IMR-90 (cell line): ENCODE results near the gene CCDC170. TPM values are rescaled to one million over a fixed set of nuclear protein-coding genes. Genes with fewer than 3 reads are reported as not detected.

Source experiments
- ATAC-seq: fragments of 200-7000 bp; cut with Tn5 transposase; 2 replicates; pipeline ENCODE4 v1.9.1; 2020; ENCODE audit warnings: low read depth, mild to moderate bottlenecking, moderate library complexity
- BruUV-seq: library from RNA; stranded (reverse); fragments of 400-500 nt; replicated peaks from 2 replicates; lab custom pipeline; 2021; lab: Mats Ljungman, UMichigan
- CTCF ChIA-PET: fragments of 300-600 bp; formaldehyde crosslinking; extraction: SDS; loops from one replicate; lab custom pipeline; 2021; ENCODE audit warnings: antibody characterized with exemption; lab: Yijun Ruan, JAX
- POLR2A ChIA-PET: fragments of 300-600 bp; sonication (Branson Sonifier 250); formaldehyde crosslinking; loops from one replicate; lab custom pipeline; 2022; ENCODE audit warnings: antibody characterized with exemption; ENCODE audit not compliant: unreplicated experiment; lab: Charles Lee
- DNase-seq: peaks from one replicate; pipeline ENCODE4 v3.0.0; 2013
- H2AFZ ChIP-seq: replicated peaks from 2 replicates; pipeline ENCODE3; 2013; ENCODE audit warnings: low read length, mild to moderate bottlenecking; ENCODE audit not compliant: poor library complexity
- H2AK5ac ChIP-seq: 2 replicates; pipeline ENCODE4 v1.6.1; 2013; ENCODE audit warnings: low read depth, low read length, inconsistent platforms
- H2AK9ac ChIP-seq: replicated peaks from 2 replicates; pipeline ENCODE3; 2013; ENCODE audit warnings: mild to moderate bottlenecking, low read depth, low read length, moderate library complexity; ENCODE audit not compliant: poor library complexity
- H2BK120ac ChIP-seq: 2 replicates; pipeline ENCODE4 v1.6.1; 2013; ENCODE audit warnings: low read depth, low read length, inconsistent platforms
- H2BK15ac ChIP-seq: 3 replicates; pipeline ENCODE4 v1.6.1; 2013; ENCODE audit warnings: low read depth, low read length, inconsistent platforms
- H2BK20ac ChIP-seq: 2 replicates; pipeline ENCODE4 v1.6.1; 2013; ENCODE audit warnings: low read depth, mild to moderate bottlenecking, inconsistent platforms, low read length, moderate library complexity
- H2BK5ac ChIP-seq: 2 replicates; pipeline ENCODE4 v1.6.1; 2013; ENCODE audit warnings: mild to moderate bottlenecking, low read depth, low read length, inconsistent platforms; ENCODE audit not compliant: poor library complexity, severe bottlenecking
- H3K14ac ChIP-seq: replicated peaks from 2 replicates; pipeline ENCODE4 v1.6.1; 2013; ENCODE audit warnings: low read depth, low read length, inconsistent platforms
- H3K18ac ChIP-seq: 2 replicates; pipeline ENCODE4 v1.6.1; 2013; ENCODE audit warnings: low read depth, low read length, control low read depth
- H3K23ac ChIP-seq: 2 replicates; pipeline ENCODE4 v1.6.1; 2013; ENCODE audit warnings: low read depth, low read length, inconsistent platforms
- H3K27ac ChIP-seq: 2 replicates; pipeline ENCODE4 v1.5.1; 2013; ENCODE audit warnings: mild to moderate bottlenecking, control low read depth, low read length; ENCODE audit not compliant: insufficient read depth
- H3K27me3 ChIP-seq: 2 replicates; pipeline ENCODE4 v1.6.1; 2013; ENCODE audit warnings: low read length; ENCODE audit not compliant: control insufficient read depth, insufficient read depth
- H3K36me3 ChIP-seq: 2 replicates; pipeline ENCODE4 v1.6.1; 2013; ENCODE audit warnings: low read length, mixed read lengths; ENCODE audit not compliant: control insufficient read depth, insufficient read depth
- H3K4ac ChIP-seq: 2 replicates; pipeline ENCODE4 v1.6.1; 2013; ENCODE audit warnings: low read depth, low read length, inconsistent platforms
- H3K4me1 ChIP-seq: 2 replicates; pipeline ENCODE4 v1.6.1; 2013; ENCODE audit warnings: low read length, mixed read lengths; ENCODE audit not compliant: control insufficient read depth, insufficient read depth
- H3K4me2 ChIP-seq: 2 replicates; pipeline ENCODE4 v1.6.1; 2013; ENCODE audit warnings: low read depth, mild to moderate bottlenecking, control low read depth, low read length, moderate library complexity
- H3K4me3 ChIP-seq: 2 replicates; pipeline ENCODE4 v1.5.1; 2013; ENCODE audit warnings: low read depth, mild to moderate bottlenecking, control low read depth, low read length, moderate library complexity; ENCODE audit not compliant: insufficient read depth
- H3K56ac ChIP-seq: 2 replicates; pipeline ENCODE4 v1.6.1; 2013; ENCODE audit warnings: low read length, inconsistent platforms; ENCODE audit not compliant: insufficient read depth; ENCODE audit errors: extremely low read depth
- H3K79me1 ChIP-seq, 2 experiments: 2 replicates each; pipeline ENCODE4 v1.6.1; 2013; ENCODE audit warnings: low read length in 2 of 2, inconsistent platforms in 1 of 2, low read depth in 1 of 2
- H3K9ac ChIP-seq: 2 replicates; pipeline ENCODE4 v1.6.1; 2013; ENCODE audit warnings: low read depth, low read length, control low read depth
- H3K9me1 ChIP-seq: 2 replicates; pipeline ENCODE4 v1.6.1; 2013; ENCODE audit warnings: low read length, inconsistent platforms; ENCODE audit not compliant: insufficient read depth
- H3K9me3 ChIP-seq: 2 replicates; pipeline ENCODE4 v1.6.1; 2013; ENCODE audit warnings: low read length; ENCODE audit not compliant: control insufficient read depth, insufficient read depth
- H4K20me1 ChIP-seq: 2 replicates; pipeline ENCODE4 v1.6.1; 2013; ENCODE audit warnings: low read length, inconsistent platforms; ENCODE audit not compliant: insufficient read depth
- H4K5ac ChIP-seq: 2 replicates; pipeline ENCODE4 v1.6.1; 2013; ENCODE audit warnings: mild to moderate bottlenecking, low read depth, low read length, control low read depth
- H4K8ac ChIP-seq, 2 experiments: 2 replicates each; pipeline ENCODE4 v1.6.1; 2013; ENCODE audit warnings: low read depth in 2 of 2, low read length in 2 of 2, control low read depth in 1 of 2, inconsistent platforms in 1 of 2
- H4K91ac ChIP-seq: 2 replicates; pipeline ENCODE4 v1.6.1; 2013; ENCODE audit warnings: low read depth, low read length, inconsistent platforms; ENCODE audit not compliant: insufficient read depth
- BHLHE40 ChIP-seq: fragments of 150-350 bp; IDR thresholded peaks from 2 replicates; pipeline ENCODE4 v1.6.1; 2016; ENCODE audit warnings: mild to moderate bottlenecking, low read depth, low read length
- CEBPB ChIP-seq: IDR thresholded peaks from 2 replicates; pipeline ENCODE4 v1.6.1; 2012; ENCODE audit warnings: low read depth, low read length, improper control_type of control experiment
- CHD1 ChIP-seq: IDR thresholded peaks from 2 replicates; pipeline ENCODE4 v1.6.1; 2012; ENCODE audit warnings: low read depth, low read length, improper control_type of control experiment
- CTCF ChIP-seq: conservative IDR thresholded peaks from 2 replicates; pipeline ENCODE4 v1.5.1; 2012; ENCODE audit warnings: mild to moderate bottlenecking, low read depth, low read length, improper control_type of control experiment
- ELK1 ChIP-seq: fragments of 150-350 bp; IDR thresholded peaks from 2 replicates; pipeline ENCODE4 v1.6.1; 2016; ENCODE audit warnings: low read depth, mild to moderate bottlenecking, low read length, moderate library complexity, borderline replicate concordance
- FOS ChIP-seq: fragments of 150-350 bp; IDR thresholded peaks from 2 replicates; pipeline ENCODE4 v1.6.1; 2016; ENCODE audit warnings: low read depth, low read length
- MAFK ChIP-seq: IDR thresholded peaks from 2 replicates; pipeline ENCODE4 v1.6.1; 2012; ENCODE audit warnings: low read depth, low read length, improper control_type of control experiment
- MAZ ChIP-seq: IDR thresholded peaks from 2 replicates; pipeline ENCODE4 v1.6.1; 2012; ENCODE audit warnings: low read depth, mild to moderate bottlenecking, low read length, improper control_type of control experiment, moderate library complexity, borderline replicate concordance
- MXI1 ChIP-seq: IDR thresholded peaks from 2 replicates; pipeline ENCODE4 v1.6.1; 2012; ENCODE audit warnings: low read depth, mild to moderate bottlenecking, low read length, moderate library complexity, borderline replicate concordance
- NFE2L2 ChIP-seq: fragments of 150-350 bp; IDR thresholded peaks from 2 replicates; pipeline ENCODE4 v1.6.1; 2016; ENCODE audit warnings: low read depth, mild to moderate bottlenecking, low read length
- POLR2A ChIP-seq: IDR thresholded peaks from 2 replicates; pipeline ENCODE4 v1.6.1; 2012; ENCODE audit warnings: mild to moderate bottlenecking, low read depth, low read length
- RAD21 ChIP-seq: IDR thresholded peaks from 2 replicates; pipeline ENCODE4 v1.6.1; 2012; ENCODE audit warnings: low read length, improper control_type of control experiment
- RCOR1 ChIP-seq: IDR thresholded peaks from 2 replicates; pipeline ENCODE4 v1.6.1; 2012; ENCODE audit warnings: mild to moderate bottlenecking, low read length, improper control_type of control experiment; ENCODE audit not compliant: insufficient replicate concordance
- RFX5 ChIP-seq: IDR thresholded peaks from 2 replicates; pipeline ENCODE4 v1.8.0; 2012; ENCODE audit warnings: low read depth, mild to moderate bottlenecking, low read length, moderate library complexity
- SMC3 ChIP-seq: fragments of 150-350 bp; IDR thresholded peaks from 2 replicates; pipeline ENCODE4 v1.6.1; 2016; ENCODE audit warnings: low read depth, mild to moderate bottlenecking, antibody characterized with exemption, low read length, moderate library complexity
- USF2 ChIP-seq: fragments of 150-350 bp; IDR thresholded peaks from 2 replicates; pipeline ENCODE4 v1.6.1; 2017; ENCODE audit warnings: mild to moderate bottlenecking, antibody characterized with exemption, low read length, low read depth
- WGBS, 2 experiments: methylation state at CpG; one replicate each; pipeline versions ENCODE4 v1.1.5 to v1.1.7; 2013; ENCODE audit warnings: missing lambda C conversion rate in 2 of 2; ENCODE audit not compliant: insufficient read length in 1 of 2; ENCODE audit errors: extremely low coverage in 2 of 2; 5-methylcytosine and 5-hydroxymethylcytosine counted together
- dilution Hi-C: fragments of 300-500 bp; cut with HindIII; formaldehyde crosslinking; loops from one replicate; pipeline ENCODE4 v1.14.3; 2018; ENCODE audit warnings: low sequenced_read_pairs; ENCODE audit not compliant: unreplicated experiment
- in situ Hi-C: fragments of 300-500 bp; cut with MboI; formaldehyde crosslinking; loops from 3 replicates; pipeline ENCODE4 v1.14.3; 2019; ENCODE audit warnings: low sequenced_read_pairs, inconsistent platforms, mixed read lengths
- intact Hi-C: fragments of 100-400 bp; cut with micrococcal nuclease; formaldehyde crosslinking; loops from 2 replicates; pipeline ENCODE4 v1.10.0; 2022
- polyA plus RNA-seq, 3 experiments: library from polyadenylated mRNA; depleted of rRNA; stranded (reverse); fragments of >200 nt; gene quantifications; 2 replicates each; pipeline ENCODE4 v1.2.3, GENCODE V29; 2012; ENCODE audit warnings: low replicate concordance in 1 of 3
- total RNA-seq: library from RNA; depleted of rRNA; stranded (reverse); fragments of >200 nt; gene quantifications from 2 replicates; pipeline ENCODE4 v1.2.3, GENCODE V29; 2012

CCDC170 gene
- total and polyA plus RNA-seq, 2 of the 4 experiments (the other 2 are of a cell fraction), result 0.12 to 0.54 TPM

- TF ChIP-seq MAZ, result no peak
- TF ChIP-seq RCOR1, result no peak
- TF ChIP-seq MAFK, result no peak
- TF ChIP-seq ELK1, result no peak
- no peak for TF ChIP-seq CHD1
- TF ChIP-seq RFX5, result no peak
- TF ChIP-seq CTCF, result no peak
- no peak for TF ChIP-seq CEBPB
- no peak for TF ChIP-seq RAD21
- no peak for TF ChIP-seq USF2
- no peak for TF ChIP-seq MXI1
- no peak for TF ChIP-seq NFE2L2
- no peak for TF ChIP-seq FOS
- no peak for TF ChIP-seq SMC3
- TF ChIP-seq POLR2A, result no peak
- no peak for TF ChIP-seq BHLHE40
- H4K91ac ChIP-seq, result no peak overlapping the region
These were observed 136.0 kb downstream of the CCDC170 start for GRCh38 chr6:151629791-151630190.

More at GRCh38 chr6:151629791-151630190, 136.0 kb downstream of the CCDC170 start:
- Histone ChIP-seq H4K8ac (no peak overlapping the region), H2AK9ac (no peak overlapping the region), H3K9me3 (peaks cover 5% of the 10 kb centered on the region; the same call in 1 of the 2 replicates), H2BK5ac (no peak overlapping the region), H3K9ac (no peak overlapping the region), H3K9me1 (no peaks in the 10 kb centered on the region), H3K27me3 (no peaks in the 10 kb centered on the region), H3K23ac (no peak overlapping the region), H3K27ac (no peak overlapping the region), H3K18ac (no peak overlapping the region), H3K56ac (no peak overlapping the region), H3K79me1 (no peaks in the 10 kb centered on the region), H3K4me3 (no peak overlapping the region), H3K4ac (no peak overlapping the region), H2BK120ac (no peak overlapping the region), H2AFZ (no peak overlapping the region), H2BK15ac (no peak overlapping the region), H4K20me1 (no peaks in the 10 kb centered on the region), H3K36me3 (no peaks in the 10 kb centered on the region), H4K5ac (no peak overlapping the region), H2AK5ac (no peak overlapping the region), H3K4me2 (no peak overlapping the region), H3K14ac (no peak overlapping the region), H2BK20ac (no peak overlapping the region), H3K4me1 (no peaks in the 10 kb centered on the region)
- no TSS peak for BruUV-seq
- CTCF ChIA-PET, result interaction anchor here (0.6 kb wide), 1 partner anchor 28 kb away, joined by 3 read pairs; no protein-coding TSS in a partner anchor
- WGBS, 2 experiments, result no CpG with 5 or more reads among the region's 4 CpGs
- in situ Hi-C loops, result no loop called here
- ATAC-seq (no peak), DNase-seq (no peak)
- intact Hi-C loops, result no loop called here
- POLR2A ChIA-PET, result no interaction called here
- dilution Hi-C loops, result no loop called here
